Measurements from ENCODE around the gene OBSCN.
"Not testable (repeated sequence)": the region's sequence is repeated elsewhere in the genome, so short reads cannot be mapped to it uniquely, and the experiment has no call there.

OBSCN gene

GRCh38 chr1:228264090-228264829 lies 56.4 kb downstream of the OBSCN start:
- H3K27me3 ChIP-seq (ENCODE audit: insufficient read depth, poor library complexity, severe bottlenecking), result no peaks in the 10 kb centered on the region
- H3K4me3 ChIP-seq (replicated peaks; ENCODE audit: insufficient read depth, low read length), result no peak overlapping the region
- H3K27ac ChIP-seq (replicated peaks), result no peak overlapping the region
- no peak for DNase-seq (ENCODE audit: low read depth in 1 of 2, low spot score in 1 of 2)
- TF ChIP-seq GABPA (IDR thresholded peaks at IDR 0.05; ENCODE audit: low read depth) (no peak), POLR2AphosphoS5 (IDR thresholded peaks at IDR 0.05; ENCODE audit: low read depth) (no peak), REST (IDR thresholded peaks at IDR 0.05; ENCODE audit: insufficient replicate concordance, low read depth) (no peak), SPI1 (IDR thresholded peaks at IDR 0.05; ENCODE audit: borderline replicate concordance, low read depth) (no peak)
- TF ChIP-seq, protein P1, sequence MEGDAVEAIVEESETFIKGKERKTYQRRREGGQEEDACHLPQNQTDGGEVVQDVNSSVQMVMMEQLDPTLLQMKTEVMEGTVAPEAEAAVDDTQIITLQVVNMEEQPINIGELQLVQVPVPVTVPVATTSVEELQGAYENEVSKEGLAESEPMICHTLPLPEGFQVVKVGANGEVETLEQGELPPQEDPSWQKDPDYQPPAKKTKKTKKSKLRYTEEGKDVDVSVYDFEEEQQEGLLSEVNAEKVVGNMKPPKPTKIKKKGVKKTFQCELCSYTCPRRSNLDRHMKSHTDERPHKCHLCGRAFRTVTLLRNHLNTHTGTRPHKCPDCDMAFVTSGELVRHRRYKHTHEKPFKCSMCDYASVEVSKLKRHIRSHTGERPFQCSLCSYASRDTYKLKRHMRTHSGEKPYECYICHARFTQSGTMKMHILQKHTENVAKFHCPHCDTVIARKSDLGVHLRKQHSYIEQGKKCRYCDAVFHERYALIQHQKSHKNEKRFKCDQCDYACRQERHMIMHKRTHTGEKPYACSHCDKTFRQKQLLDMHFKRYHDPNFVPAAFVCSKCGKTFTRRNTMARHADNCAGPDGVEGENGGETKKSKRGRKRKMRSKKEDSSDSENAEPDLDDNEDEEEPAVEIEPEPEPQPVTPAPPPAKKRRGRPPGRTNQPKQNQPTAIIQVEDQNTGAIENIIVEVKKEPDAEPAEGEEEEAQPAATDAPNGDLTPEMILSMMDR (IDR thresholded peaks at IDR 0.05; ENCODE audit: insufficient read depth, low read length), result no peak

GRCh38 chr1:228265167-228265566 lies 57.3 kb downstream of the OBSCN start:
- Histone ChIP-seq H3K4me3 (replicated peaks; ENCODE audit: insufficient read depth, low read length) (no peak overlapping the region), H3K27me3 (ENCODE audit: insufficient read depth, poor library complexity, severe bottlenecking) (no peaks in the 10 kb centered on the region), H3K27ac (replicated peaks) (no peak overlapping the region)
- DNase-seq (ENCODE audit: low read depth in 1 of 2, low spot score in 1 of 2), result no peak
- TF ChIP-seq POLR2AphosphoS5 (IDR thresholded peaks at IDR 0.05; ENCODE audit: low read depth) (no peak), GABPA (IDR thresholded peaks at IDR 0.05; ENCODE audit: low read depth) (no peak), SPI1 (IDR thresholded peaks at IDR 0.05; ENCODE audit: borderline replicate concordance, low read depth) (no peak), REST (IDR thresholded peaks at IDR 0.05; ENCODE audit: insufficient replicate concordance, low read depth) (no peak)
- TF ChIP-seq, protein P1 (IDR thresholded peaks at IDR 0.05; ENCODE audit: insufficient read depth, low read length), result no peak

DNA sequence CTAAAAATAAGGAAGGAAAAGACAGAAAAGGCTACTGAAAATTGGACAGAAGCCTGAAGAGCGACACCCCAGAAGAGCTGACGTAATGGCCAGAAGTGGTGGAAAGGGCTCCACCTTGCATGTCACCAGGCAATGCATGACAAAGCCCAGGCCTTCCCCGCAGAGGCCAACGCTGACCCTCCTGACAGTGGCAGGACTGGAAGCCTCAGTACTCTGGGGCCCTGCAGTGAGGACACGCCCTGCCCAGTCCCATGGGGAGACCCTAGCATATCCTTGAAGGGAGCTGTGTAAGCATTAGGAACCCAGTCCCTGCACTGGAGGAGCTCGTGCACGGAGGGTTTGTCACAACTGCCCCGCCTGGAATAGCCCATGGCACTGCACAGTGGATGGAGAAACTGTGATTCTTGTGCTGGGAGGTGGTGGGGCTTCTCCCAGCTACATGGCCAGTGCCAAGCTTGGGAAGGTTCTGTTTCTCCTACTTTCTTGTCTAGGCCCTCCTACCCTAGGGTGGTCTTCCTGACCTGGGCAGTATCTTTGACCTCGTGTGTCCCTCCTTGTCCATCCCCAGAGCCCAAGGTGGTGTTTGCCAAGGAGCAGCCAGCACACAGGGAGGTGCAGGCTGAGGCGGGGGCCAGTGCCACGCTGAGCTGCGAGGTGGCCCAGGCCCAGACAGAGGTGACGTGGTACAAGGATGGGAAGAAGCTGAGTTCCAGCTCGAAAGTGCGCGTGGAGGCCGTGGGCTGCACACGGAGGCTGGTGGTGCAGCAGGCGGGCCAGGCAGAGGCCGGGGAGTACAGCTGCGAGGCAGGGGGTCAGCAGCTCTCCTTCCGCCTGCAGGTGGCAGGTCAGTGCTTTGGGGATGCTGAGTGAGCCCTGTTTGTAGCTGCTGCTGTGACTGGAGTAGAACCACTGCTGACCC lies 60.4 kb downstream of the OBSCN start:
- no peak for TF ChIP-seq GABPA (IDR thresholded peaks at IDR 0.05; ENCODE audit: low read depth)
- H3K27ac ChIP-seq (replicated peaks), result no peak overlapping the region
- no peaks in the 10 kb centered on the region for H3K27me3 ChIP-seq (ENCODE audit: insufficient read depth, poor library complexity, severe bottlenecking)
- H3K4me3 ChIP-seq (replicated peaks; ENCODE audit: insufficient read depth, low read length), result no peak overlapping the region
- no peak for DNase-seq (ENCODE audit: low read depth in 1 of 2, low spot score in 1 of 2)

DNA sequence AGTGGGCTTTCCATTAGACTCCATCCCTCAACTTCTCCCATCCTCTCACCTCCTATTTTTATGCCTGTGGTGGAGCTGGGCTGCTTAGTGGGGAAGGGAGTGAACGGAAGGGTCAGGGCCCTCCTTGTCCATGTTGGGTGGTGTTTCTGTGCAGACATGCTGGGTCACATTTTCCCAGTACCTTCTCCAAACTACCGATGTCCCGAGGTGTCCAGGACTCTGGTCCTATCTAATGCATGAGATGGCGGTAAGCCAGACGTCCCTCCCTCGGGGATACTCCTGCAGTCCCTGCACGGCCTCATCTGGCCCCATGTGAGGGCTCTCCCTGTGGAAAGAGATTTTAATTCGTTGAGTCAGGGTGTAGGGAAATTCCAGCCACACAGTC lies 61.0 kb downstream of the OBSCN start:
- no peak for TF ChIP-seq REST (IDR thresholded peaks at IDR 0.05; ENCODE audit: insufficient replicate concordance, low read depth)
- TF ChIP-seq GABPA (IDR thresholded peaks at IDR 0.05; ENCODE audit: low read depth), result no peak
- TF ChIP-seq POLR2AphosphoS5 (IDR thresholded peaks at IDR 0.05; ENCODE audit: low read depth), result no peak
- TF ChIP-seq SPI1 (IDR thresholded peaks at IDR 0.05; ENCODE audit: borderline replicate concordance, low read depth), result no peak
- TF ChIP-seq, protein P1 (IDR thresholded peaks at IDR 0.05; ENCODE audit: insufficient read depth, low read length), result no peak
- no peaks in the 10 kb centered on the region for H3K27me3 ChIP-seq (ENCODE audit: insufficient read depth, poor library complexity, severe bottlenecking)
- DNase-seq (ENCODE audit: low read depth in 1 of 2, low spot score in 1 of 2), result no peak

DNA sequence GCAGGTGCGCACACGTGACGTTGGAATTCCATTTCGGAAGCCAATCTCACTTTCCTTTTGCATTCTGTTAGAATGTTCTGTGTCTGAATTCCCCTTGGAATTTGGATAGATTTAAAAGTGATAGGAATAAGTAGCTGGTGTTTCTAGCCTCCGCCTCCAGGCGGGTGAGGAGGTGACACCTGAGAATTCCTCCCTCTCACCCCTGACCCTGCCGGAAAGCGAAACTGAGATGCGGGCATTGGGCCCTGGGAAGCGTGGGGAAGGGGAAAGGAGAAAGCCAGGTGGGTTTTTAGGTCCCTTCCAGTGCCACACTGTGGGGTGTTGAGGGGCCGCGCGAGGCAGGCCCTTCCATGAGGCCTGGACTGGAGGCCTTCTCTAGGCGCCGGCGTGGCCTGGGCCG lies 61.6 kb downstream of the OBSCN start:
- not testable (repeated sequence) for H3K4me3 ChIP-seq (replicated peaks; ENCODE audit: insufficient read depth, low read length); H3K27ac ChIP-seq (replicated peaks); DNase-seq (ENCODE audit: low read depth in 1 of 2, low spot score in 1 of 2); H3K27me3 ChIP-seq (ENCODE audit: insufficient read depth, poor library complexity, severe bottlenecking)

More for the DNA sequence above, 61.0 kb downstream of the OBSCN start:
- H3K4me3 ChIP-seq (replicated peaks; ENCODE audit: insufficient read depth, low read length), result no peak overlapping the region
- no peak overlapping the region for H3K27ac ChIP-seq (replicated peaks)

All from HL-60 (cell line).